HG03439 (cell line): Measurements from ENCODE around the gene RPL7L1.
A peak's percentile ranks its signal among the peaks of the same experiment; 100 is the strongest.
"Not testable (repeated sequence)": the region's sequence is repeated elsewhere in the genome, so short reads cannot be mapped to it uniquely, and the experiment has no call there.

Experiments used
- ATAC-seq: cut with Tn5 transposase; IDR thresholded peaks from one replicate; pipeline ENCODE4 v1.9.1; 2021; ENCODE audit warnings: mild to moderate bottlenecking, moderate library complexity; ENCODE audit not compliant: unreplicated experiment

The RPL7L1 gene

DNA sequence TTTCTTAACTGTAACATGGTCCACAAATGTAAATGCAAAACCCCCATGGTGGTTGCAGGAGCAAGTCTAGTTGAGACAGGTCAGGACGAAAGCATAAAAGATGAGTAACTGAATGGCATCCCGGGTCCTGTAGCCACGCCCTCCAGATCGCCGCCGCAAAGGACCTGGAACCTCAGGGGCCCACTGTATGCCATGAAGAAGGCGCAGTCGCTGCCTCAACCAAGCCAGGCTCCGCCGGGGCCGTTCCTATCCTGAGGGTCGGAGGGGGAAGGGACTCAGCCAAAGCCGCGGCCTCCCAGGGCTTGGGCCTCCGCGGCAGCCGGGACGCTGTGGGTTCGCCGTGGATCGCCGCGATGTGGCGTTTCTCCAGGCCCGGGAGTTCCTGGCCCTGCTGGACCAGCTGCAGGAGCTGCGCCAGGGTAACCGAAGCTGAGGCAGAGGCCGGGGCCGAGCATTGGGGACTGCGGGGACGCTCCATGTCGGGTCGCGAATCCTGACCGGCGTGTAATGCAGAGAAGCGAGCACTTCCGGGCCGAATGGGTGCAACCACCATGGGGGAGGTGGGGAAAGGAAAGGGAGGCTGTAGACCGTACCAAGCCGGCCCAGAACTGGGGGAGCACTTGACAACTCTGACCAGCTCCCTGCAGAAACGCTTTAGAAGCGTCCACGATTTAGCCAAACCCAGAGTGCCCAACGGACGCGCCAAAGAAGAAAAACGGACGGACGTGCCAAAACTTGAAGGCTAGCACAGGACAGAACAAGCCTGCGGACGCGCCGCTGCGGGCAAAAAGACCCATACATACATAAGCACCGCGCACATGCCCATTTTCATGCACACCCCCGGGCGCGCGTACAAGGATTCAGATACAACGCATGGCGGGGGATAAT, 11.1 kb downstream of the RPL7L1 start:
- peak; percentile 87 for ATAC-seq

DNA sequence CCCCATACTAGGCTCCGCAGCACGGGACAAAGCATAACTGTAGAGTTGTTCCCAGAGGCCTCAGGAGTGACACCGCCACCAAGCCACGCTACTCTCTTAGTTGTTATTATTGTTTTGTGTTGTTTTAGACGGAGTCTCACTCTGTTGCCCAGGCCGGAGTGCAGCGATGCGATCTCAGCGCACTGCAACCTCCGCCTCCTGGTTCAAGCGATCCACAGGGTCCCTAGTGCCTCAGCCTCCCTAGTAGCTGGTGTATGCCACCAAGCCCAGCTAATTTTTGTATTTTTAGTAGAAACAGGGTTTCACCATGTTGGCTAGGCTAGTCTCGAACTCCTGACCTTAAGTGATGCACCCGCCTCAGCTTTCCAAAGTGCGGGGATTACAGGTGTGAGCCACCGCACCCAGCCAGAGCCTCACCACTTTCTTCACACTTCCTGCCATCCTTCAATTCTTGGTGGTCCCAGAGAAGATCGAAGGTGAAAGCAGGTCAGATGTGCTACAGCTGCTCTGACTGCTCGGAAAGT, 11.8 kb downstream of the RPL7L1 start:
- no peak for ATAC-seq

GRCh38 chr6:42894041-42894828, 14.8 kb downstream of the RPL7L1 start:
- ATAC-seq, result not testable (repeated sequence)

- ATAC-seq, result no peak
Measured at GRCh38 chr6:42896178-42896719, 16.8 kb downstream of the RPL7L1 start.

DNA sequence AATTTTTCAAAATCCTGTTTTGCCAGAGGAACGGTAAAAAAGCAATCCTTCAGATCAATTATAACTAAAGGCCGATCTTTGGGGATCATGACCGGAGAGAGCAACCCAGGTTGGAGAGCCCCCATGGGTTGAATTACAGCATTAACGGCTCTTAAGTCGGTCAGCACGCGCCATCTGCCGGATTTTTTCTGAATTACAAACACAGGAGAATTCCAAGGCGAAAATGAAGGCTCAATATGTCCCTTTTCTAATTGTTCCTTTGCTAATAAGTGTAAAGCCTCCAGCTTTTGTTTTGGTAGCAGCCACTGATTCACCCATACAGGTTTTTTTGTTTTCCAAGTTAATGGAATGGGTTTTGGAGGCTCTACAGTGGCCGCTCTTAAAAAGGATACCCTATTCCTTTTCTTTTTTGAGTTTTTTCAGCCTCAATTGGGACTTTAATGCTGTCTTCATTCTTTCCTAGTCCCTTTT, 19.5 kb downstream of the RPL7L1 start:
- no peak for ATAC-seq

- ATAC-seq, result no peak
Measured at GRCh38 chr6:42899871-42900270, 20.5 kb downstream of the RPL7L1 start.

GRCh38 chr6:42901538-42901957, 22.1 kb downstream of the RPL7L1 start:
- peak; percentile 90 for ATAC-seq

DNA sequence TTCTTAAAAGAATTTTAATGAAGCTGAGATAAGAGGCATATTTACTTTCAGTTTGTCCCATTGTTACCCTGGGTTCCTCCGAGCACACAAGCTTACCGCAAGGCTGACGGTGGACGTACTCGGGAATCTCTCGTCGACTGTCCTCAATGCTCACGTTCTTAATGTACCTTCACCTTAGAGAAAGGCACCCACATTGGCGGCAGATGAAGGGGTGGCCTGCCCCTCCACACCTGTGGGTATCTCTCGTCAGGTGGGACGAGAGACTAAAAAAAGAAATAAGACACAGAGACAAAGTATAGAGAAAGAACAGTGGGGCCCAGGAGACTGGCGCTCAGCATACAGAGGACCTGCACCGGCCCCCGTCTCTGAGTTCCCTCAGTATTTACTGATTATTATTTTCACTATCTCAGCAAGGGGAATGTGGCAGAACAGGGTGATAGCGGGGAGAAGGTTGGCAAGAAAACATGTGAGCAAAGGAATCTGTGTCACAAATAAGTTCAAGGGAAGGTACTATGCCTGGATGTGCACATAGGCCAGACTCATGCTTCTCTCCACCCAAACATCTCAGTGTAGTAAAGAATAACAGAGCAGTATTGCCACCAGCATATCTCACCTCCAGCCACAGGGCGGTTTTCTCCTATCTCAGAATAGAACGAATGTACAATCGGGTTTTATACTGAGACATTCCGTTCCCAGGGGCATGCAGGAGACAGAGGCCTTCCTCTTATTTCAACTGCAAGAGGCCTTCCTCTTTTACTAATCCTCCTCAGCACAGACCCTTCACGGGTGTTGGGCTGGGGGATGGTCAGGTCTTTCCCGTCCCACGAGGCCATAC, 23.2 kb downstream of the RPL7L1 start:
- ATAC-seq, result not testable (repeated sequence)

GRCh38 chr6:42904467-42904866, 25.1 kb downstream of the RPL7L1 start:
- ATAC-seq, result no peak

- ATAC-seq, result no peak
Measured at GRCh38 chr6:42907336-42907735, 27.9 kb downstream of the RPL7L1 start.

GRCh38 chr6:42909835-42910234, 30.4 kb downstream of the RPL7L1 start:
- ATAC-seq, result no peak

GRCh38 chr6:42911171-42912021, 32.0 kb downstream of the RPL7L1 start:
- ATAC-seq, result no peak

- ATAC-seq, result no peak
Measured at GRCh38 chr6:42914546-42914945, 35.1 kb downstream of the RPL7L1 start.

GRCh38 chr6:42915732-42916131, 36.3 kb downstream of the RPL7L1 start, which contains the start of gene PTCRA:
Gene PTCRA, plus strand, starts transcription at chr6:42916053. Its CDS starts 17 bp downstream, at chr6:42916070.
- ATAC-seq, result no peak

GRCh38 chr6:42916288-42916687, 36.9 kb downstream of the RPL7L1 start:
- ATAC-seq, result no peak

GRCh38 chr6:42921801-42922200, 42.4 kb downstream of the RPL7L1 start:
- ATAC-seq, result no peak

DNA sequence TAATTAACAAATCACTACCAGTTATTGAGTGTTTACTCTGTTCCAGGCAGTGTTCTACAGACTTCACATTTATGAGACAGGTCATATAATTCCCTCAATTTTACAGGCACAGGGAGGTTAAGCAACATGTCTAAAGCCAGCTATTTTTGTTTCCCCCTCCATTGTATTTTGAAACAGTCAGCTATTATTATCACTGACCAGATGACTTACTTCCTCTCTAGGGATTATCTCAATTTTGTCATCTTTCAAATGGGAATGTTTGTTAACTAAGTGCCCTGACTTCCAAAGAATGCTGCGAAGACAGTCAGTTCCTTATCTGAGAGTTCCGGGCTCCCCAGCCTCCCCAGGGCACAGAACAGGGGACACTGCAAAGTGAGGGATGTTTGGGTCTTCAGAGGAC, 44.2 kb downstream of the RPL7L1 start:
- no peak for ATAC-seq

DNA sequence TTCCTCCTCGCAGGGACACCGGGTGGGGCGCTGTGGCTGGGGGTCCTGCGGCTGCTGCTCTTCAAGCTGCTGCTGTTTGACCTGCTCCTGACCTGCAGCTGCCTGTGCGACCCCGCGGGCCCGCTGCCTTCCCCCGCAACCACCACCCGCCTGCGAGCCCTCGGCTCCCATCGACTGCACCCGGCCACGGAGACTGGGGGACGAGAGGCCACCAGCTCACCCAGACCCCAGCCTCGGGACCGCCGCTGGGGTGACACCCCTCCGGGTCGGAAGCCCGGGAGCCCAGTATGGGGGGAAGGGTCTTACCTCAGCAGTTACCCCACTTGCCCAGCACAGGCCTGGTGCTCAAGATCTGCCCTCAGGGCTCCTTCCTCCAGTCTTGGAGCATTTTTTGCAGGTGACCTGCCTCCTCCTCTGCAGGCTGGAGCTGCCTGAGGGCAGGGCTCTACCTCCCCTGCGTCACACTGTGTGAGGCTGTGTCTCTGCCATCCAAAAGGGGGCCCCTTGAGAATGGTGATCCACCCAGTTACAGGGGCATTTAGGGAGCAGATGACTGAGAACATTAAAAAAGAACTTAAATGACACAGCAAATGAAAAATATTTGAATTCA, 45.9 kb downstream of the RPL7L1 start:
- no peak for ATAC-seq
